PC-9 (cell line): Measurements from ENCODE around the gene KRTAP10-9. TPM values are rescaled to one million over a fixed set of nuclear protein-coding genes. Genes with fewer than 3 reads are reported as not detected.

Source experiments
- BruUV-seq: library from RNA; stranded (reverse); fragments of 400-500 nt; replicated peaks from 2 replicates; lab custom pipeline; 2021; lab: Mats Ljungman, UMichigan
- CTCF ChIA-PET: fragments of 300-600 bp; sonication (Branson Sonifier 250); formaldehyde crosslinking; loops from one replicate; lab custom pipeline; 2022; ENCODE audit warnings: antibody characterized with exemption; lab: Charles Lee
- POLR2A ChIA-PET: fragments of 300-600 bp; sonication (Branson Sonifier 250); formaldehyde crosslinking; loops from one replicate; lab custom pipeline; 2022; ENCODE audit warnings: antibody characterized with exemption; ENCODE audit not compliant: unreplicated experiment; lab: Charles Lee
- DNase-seq, 2 experiments: peaks; one replicate each; pipeline versions ENCODE4 v3.0.0 to v3.0.0-alpha.2; 2015 to 2022; ENCODE audit warnings: mixed read lengths in 1 of 2
- H2AFZ ChIP-seq: fragments of 200-600 bp; sonication (generic); 2 replicates; pipeline ENCODE4 v1.8.1; 2017; ENCODE audit warnings: antibody characterized with exemption
- H3F3A ChIP-seq: fragments of 200-600 bp; sonication (generic); 2 replicates; pipeline ENCODE4 v1.8.1; 2017; ENCODE audit warnings: antibody characterized with exemption, mild to moderate bottlenecking, low read depth; ENCODE audit not compliant: insufficient read depth
- H3K27ac ChIP-seq: fragments of 200-600 bp; sonication (generic); 2 replicates; pipeline ENCODE4 v1.6.1; 2016; ENCODE audit warnings: mixed run types
- H3K27me3 ChIP-seq: fragments of 200-600 bp; sonication (generic); 2 replicates; pipeline ENCODE4 v1.6.1; 2016; ENCODE audit warnings: low read depth, mixed run types; ENCODE audit not compliant: insufficient read depth
- H3K36me3 ChIP-seq: fragments of 200-600 bp; sonication (generic); 2 replicates; pipeline ENCODE4 v1.6.1; 2016; ENCODE audit warnings: low read depth, mixed run types
- H3K4me1 ChIP-seq: fragments of 200-600 bp; sonication (generic); replicated peaks from 2 replicates; pipeline ENCODE4 v1.6.1; 2016; ENCODE audit warnings: mixed run types; ENCODE audit not compliant: insufficient read depth
- H3K4me2 ChIP-seq: fragments of 200-600 bp; sonication (generic); 2 replicates; pipeline ENCODE4 v1.6.1; 2017; ENCODE audit warnings: mixed run types
- H3K4me3 ChIP-seq: fragments of 200-600 bp; sonication (generic); 2 replicates; pipeline ENCODE4 v1.6.1; 2016; ENCODE audit warnings: mixed run types
- H3K79me2 ChIP-seq: fragments of 200-600 bp; sonication (generic); 2 replicates; pipeline ENCODE4 v1.6.1; 2017; ENCODE audit warnings: low read depth, mixed run types
- H3K9me2 ChIP-seq: fragments of 200-600 bp; sonication (generic); 2 replicates; pipeline ENCODE4 v1.8.1; 2017; ENCODE audit warnings: mild to moderate bottlenecking; ENCODE audit not compliant: insufficient read depth
- H3K9me3 ChIP-seq: fragments of 200-600 bp; sonication (generic); 2 replicates; pipeline ENCODE4 v1.8.1; 2016; ENCODE audit warnings: low read depth; ENCODE audit not compliant: insufficient read depth
- H4K20me1 ChIP-seq: fragments of 200-600 bp; sonication (generic); 2 replicates; pipeline ENCODE4 v1.8.1; 2017; ENCODE audit not compliant: insufficient read depth
- CTCF ChIP-seq: fragments of 200-600 bp; sonication (generic); conservative IDR thresholded peaks from 2 replicates; pipeline ENCODE4 v1.6.1; 2017; ENCODE audit warnings: mixed run types, antibody characterized with exemption, mild to moderate bottlenecking, moderate library complexity
- EZH2 ChIP-seq: fragments of 200-600 bp; sonication (generic); IDR thresholded peaks from 2 replicates; pipeline ENCODE4 v1.8.0; 2017; ENCODE audit warnings: antibody characterized with exemption, low read depth
- intact Hi-C: fragments of 100-400 bp; cut with micrococcal nuclease; formaldehyde crosslinking; loops from one replicate; pipeline ENCODE4 v1.10.0; 2022; ENCODE audit not compliant: unreplicated experiment
- total RNA-seq: library from RNA; stranded (reverse); gene quantifications from 2 replicates; pipeline ENCODE4 v1.2.3, GENCODE V29; 2021

The KRTAP10-9 gene
- total RNA-seq, 1 experiment from 2014 or later, result not detected

- DNase-seq, result no peak
- Histone ChIP-seq H3K4me1 (no peaks in the 10 kb centered on the region), H3K4me3 (no peak overlapping the region), H3K27ac (no peak overlapping the region), H3K79me2 (no peaks in the 10 kb centered on the region), H3K9me3 (no peaks in the 10 kb centered on the region), H3K9me2 (no peaks in the 10 kb centered on the region), H3F3A (no peaks in the 10 kb centered on the region), H3K36me3 (no peaks in the 10 kb centered on the region), H2AFZ (no peak overlapping the region), H4K20me1 (no peaks in the 10 kb centered on the region), H3K4me2 (no peak overlapping the region), H3K27me3 (peaks cover 40% of the 10 kb centered on the region)
- no peak for TF ChIP-seq CTCF
- no peak for TF ChIP-seq EZH2
- intact Hi-C loops, result no loop called here
- ChIA-PET CTCF (no interaction called here), POLR2A (no interaction called here)
- no TSS peak for BruUV-seq
These were observed 12.4 kb downstream of the KRTAP10-9 start for GRCh38 chr21:44639331-44639655.

- Histone ChIP-seq H3F3A (no peaks in the 10 kb centered on the region), H2AFZ (no peak overlapping the region), H3K27me3 (peaks cover 33% of the 10 kb centered on the region), H3K9me2 (no peaks in the 10 kb centered on the region), H3K36me3 (no peaks in the 10 kb centered on the region), H3K79me2 (no peaks in the 10 kb centered on the region), H3K4me3 (no peak overlapping the region), H4K20me1 (no peaks in the 10 kb centered on the region), H3K27ac (no peak overlapping the region), H3K9me3 (no peaks in the 10 kb centered on the region), H3K4me2 (no peak overlapping the region), H3K4me1 (no peaks in the 10 kb centered on the region)
- no peak for TF ChIP-seq EZH2
- TF ChIP-seq CTCF, result no peak
- CTCF ChIA-PET, result no interaction called here
- POLR2A ChIA-PET, result no interaction called here
- intact Hi-C loops, result no loop called here
- no TSS peak for BruUV-seq
- DNase-seq, result no peak
These were observed 13.9 kb downstream of the KRTAP10-9 start for GRCh38 chr21:44640761-44641160.

GRCh38 chr21:44643741-44644310 is 16.9 kb downstream of the KRTAP10-9 start:
- ChIA-PET CTCF (no interaction called here), POLR2A (no interaction called here)
- intact Hi-C loops, result no loop called here
- Histone ChIP-seq H3K9me2 (no peaks in the 10 kb centered on the region), H3K9me3 (no peaks in the 10 kb centered on the region), H3F3A (no peaks in the 10 kb centered on the region), H3K36me3 (no peaks in the 10 kb centered on the region), H3K4me3 (no peak overlapping the region), H4K20me1 (no peaks in the 10 kb centered on the region), H3K4me1 (no peaks in the 10 kb centered on the region), H3K79me2 (no peaks in the 10 kb centered on the region), H3K27me3 (peaks cover 45% of the 10 kb centered on the region), H3K4me2 (no peak overlapping the region), H3K27ac (no peak overlapping the region), H2AFZ (no peak overlapping the region)
- DNase-seq, result no peak
- BruUV-seq, result no TSS peak
- TF ChIP-seq CTCF (no peak), EZH2 (no peak)
